Measurements from ENCODE around the gene RNPEPL1.

The RNPEPL1 gene

GRCh38 chr2:240586198-240586918, 18.1 kb downstream of the RNPEPL1 start, which contains the start of gene CAPN10:
TSS of gene CAPN10 (plus strand) at chr2:240586734. CDS start at chr2:240586912, 178 bp downstream.
- Histone ChIP-seq H3K4me2 (peak within 1 kb of the TSS; percentile 95 to 100 (median 99)), H3K27ac (peak within 1 kb of the TSS; percentile 88 to 100 (median 96)), H4K20me1 (peaks cover 41 to 56% (median 44%) of the 10 kb centered on the region in 11 experiments; a peak in 21 of 22 replicates), H3K36me3 (peaks cover 23 to 50% (median 40%) of the 10 kb centered on the region in 11 experiments), H3K9me3 (replicated peaks in 1 of 11) (peaks cover 0 to 10% (median 4%) of the 10 kb centered on the region in 11 experiments; a peak in 13 of 22 replicates), H3K27me3 (no peaks in the 10 kb centered on the region), H3K4me3 (peak within 1 kb of the TSS; percentile 76 to 95 (median 88)), H3K9ac (peak within 1 kb of the TSS; percentile 91 to 99 (median 96)), H3K4me1 (peaks cover 55 to 66% (median 60%) of the 10 kb centered on the region in 10 experiments)
- TF ChIP-seq Cebpa-rat (IDR thresholded peaks at IDR 0.05), result no peak

- Histone ChIP-seq H3K9ac (peak overlapping the region; percentile 91 to 99 (median 96)), H3K27ac (peak overlapping the region; percentile 4 to 100 (median 96); a peak in 21 of 22 replicates), H3K4me2 (peak overlapping the region; percentile 93 to 100 (median 98)), H3K9me3 (replicated peaks in 1 of 11) (peaks cover 0 to 2% (median 0%) of the 10 kb centered on the region in 11 experiments; a peak in 1 of 22 replicates), H3K4me1 (peaks cover 50 to 59% (median 55%) of the 10 kb centered on the region in 10 experiments), H4K20me1 (peaks cover 49 to 64% (median 52%) of the 10 kb centered on the region in 11 experiments; a peak in 21 of 22 replicates), H3K36me3 (peaks cover 31 to 51% (median 40%) of the 10 kb centered on the region in 11 experiments), H3K27me3 (no peaks in the 10 kb centered on the region), H3K4me3 (peak overlapping the region; percentile 76 to 95 (median 88))
- no peak for TF ChIP-seq Cebpa-rat (IDR thresholded peaks at IDR 0.05)
Measured at GRCh38 chr2:240586919-240587800, 18.9 kb downstream of the RNPEPL1 start.

- H3K4me1 ChIP-seq, result peaks cover 40 to 49% (median 45%) of the 10 kb centered on the region in 10 experiments
- peak overlapping the region in 5 of 11 experiments; percentile 14 to 100 (median 94); a peak in 5 of 22 replicates for H3K27ac ChIP-seq
- no peaks in the 10 kb centered on the region for H3K27me3 ChIP-seq
- peak overlapping the region; percentile 93 to 100 (median 98) for H3K4me2 ChIP-seq
- no peaks in the 10 kb centered on the region; a peak in 1 of 22 replicates for H3K9me3 ChIP-seq (replicated peaks in 1 of 11)
- peak overlapping the region; percentile 91 to 99 (median 96) for H3K9ac ChIP-seq
- peaks cover 38 to 51% (median 44%) of the 10 kb centered on the region in 11 experiments for H3K36me3 ChIP-seq
- peaks cover 57 to 74% (median 62%) of the 10 kb centered on the region in 11 experiments; a peak in 21 of 22 replicates for H4K20me1 ChIP-seq
- no peak for TF ChIP-seq Cebpa-rat (IDR thresholded peaks at IDR 0.05)
- H3K4me3 ChIP-seq, result peak overlapping the region; percentile 76 to 95 (median 88)
Measured at GRCh38 chr2:240588006-240588655, 19.8 kb downstream of the RNPEPL1 start.

GRCh38 chr2:240588669-240589068, 20.4 kb downstream of the RNPEPL1 start:
- no peaks in the 10 kb centered on the region for H3K27me3 ChIP-seq
- peak overlapping the region; percentile 6 to 99 (median 96); a peak in 19 of 22 replicates for H3K9ac ChIP-seq
- H3K36me3 ChIP-seq, result peaks cover 44 to 51% (median 48%) of the 10 kb centered on the region in 11 experiments
- H3K9me3 ChIP-seq (replicated peaks in 1 of 11), result no peaks in the 10 kb centered on the region; a peak in 1 of 22 replicates
- peak overlapping the region; percentile 93 to 100 (median 98) for H3K4me2 ChIP-seq
- peak overlapping the region in 4 of 10 experiments; percentile 86 to 95 (median 91); a peak in 6 of 20 replicates for H3K4me3 ChIP-seq
- no peak for TF ChIP-seq Cebpa-rat (IDR thresholded peaks at IDR 0.05)
- H3K27ac ChIP-seq, result peak overlapping the region in 3 of 11 experiments; percentile 14 to 94 (median 23); a peak in 2 of 22 replicates
- H3K4me1 ChIP-seq, result peaks cover 35 to 44% (median 40%) of the 10 kb centered on the region in 10 experiments
- H4K20me1 ChIP-seq, result peaks cover 62 to 80% (median 67%) of the 10 kb centered on the region in 11 experiments; a peak in 21 of 22 replicates

- peak overlapping the region in 8 of 11 experiments; percentile 21 to 99 (median 94); a peak in 8 of 22 replicates for H3K9ac ChIP-seq
- no peak overlapping the region for H3K27ac ChIP-seq
- peaks cover 69 to 87% (median 74%) of the 10 kb centered on the region in 11 experiments; a peak in 21 of 22 replicates for H4K20me1 ChIP-seq
- H3K4me3 ChIP-seq, result no peak overlapping the region
- peaks cover 48 to 56% (median 54%) of the 10 kb centered on the region in 11 experiments for H3K36me3 ChIP-seq
- no peaks in the 10 kb centered on the region for H3K9me3 ChIP-seq (replicated peaks in 1 of 11)
- H3K4me1 ChIP-seq, result peaks cover 28 to 37% (median 33%) of the 10 kb centered on the region in 10 experiments
- no peak for TF ChIP-seq Cebpa-rat (IDR thresholded peaks at IDR 0.05)
- no peaks in the 10 kb centered on the region for H3K27me3 ChIP-seq
- H3K4me2 ChIP-seq, result peak overlapping the region in 7 of 11 experiments; percentile 93 to 100 (median 99); a peak in 7 of 22 replicates
Measured at GRCh38 chr2:240589375-240589774, 21.1 kb downstream of the RNPEPL1 start.

- TF ChIP-seq Cebpa-rat (IDR thresholded peaks at IDR 0.05), result no peak
- Histone ChIP-seq H3K27me3 (no peaks in the 10 kb centered on the region), H3K36me3 (peaks cover 52 to 62% (median 59%) of the 10 kb centered on the region in 11 experiments), H3K4me1 (peaks cover 24 to 34% (median 29%) of the 10 kb centered on the region in 10 experiments), H3K9ac (peak overlapping the region in 4 of 11 experiments; percentile 17 to 99 (median 58); a peak in 3 of 22 replicates), H3K4me2 (no peak overlapping the region), H3K4me3 (no peak overlapping the region), H4K20me1 (peaks cover 76 to 90% (median 80%) of the 10 kb centered on the region in 11 experiments; a peak in 21 of 22 replicates), H3K27ac (no peak overlapping the region), H3K9me3 (replicated peaks in 1 of 11) (no peaks in the 10 kb centered on the region)
Measured at GRCh38 chr2:240589850-240590525, 21.7 kb downstream of the RNPEPL1 start.

- peaks cover 21 to 34% (median 29%) of the 10 kb centered on the region in 10 experiments for H3K4me1 ChIP-seq
- H3K27ac ChIP-seq, result no peak overlapping the region
- H3K36me3 ChIP-seq, result peaks cover 52 to 70% (median 65%) of the 10 kb centered on the region in 11 experiments
- no peak overlapping the region for H3K4me2 ChIP-seq
- peak overlapping the region in 1 of 11 experiments; percentile 30; a peak in 1 of 22 replicates for H3K9ac ChIP-seq
- peaks cover 83 to 90% (median 87%) of the 10 kb centered on the region in 11 experiments; a peak in 21 of 22 replicates for H4K20me1 ChIP-seq
- H3K4me3 ChIP-seq, result no peak overlapping the region
- no peaks in the 10 kb centered on the region for H3K9me3 ChIP-seq (replicated peaks in 1 of 11)
- H3K27me3 ChIP-seq, result no peaks in the 10 kb centered on the region
- no peak for TF ChIP-seq Cebpa-rat (IDR thresholded peaks at IDR 0.05)
Measured at GRCh38 chr2:240590681-240591111, 22.4 kb downstream of the RNPEPL1 start.
